ENCODE results near the gene L3MBTL4. TPM values are rescaled to one million over a fixed set of nuclear protein-coding genes. Genes with fewer than 3 reads are reported as not detected.

The L3MBTL4 gene
- total RNA-seq, 1 experiment from 2014 or later = not detected

GRCh38 chr18:5937795-5938194 is 476.9 kb downstream of the L3MBTL4 start:
- no peaks in the 10 kb centered on the region for H3K4me1 ChIP-seq (ENCODE audit: control insufficient read depth in 1 of 2, insufficient read depth in 2 of 2, low read length in 2 of 2)
- H3K27ac ChIP-seq (ENCODE audit: low read depth, low read length) = no peak overlapping the region
- no peak overlapping the region for H3K9ac ChIP-seq (ENCODE audit: low read length)
- H2AFZ ChIP-seq (ENCODE audit: low read depth, low read length, poor library complexity, severe bottlenecking) = no peak overlapping the region
- H3K36me3 ChIP-seq (ENCODE audit: control insufficient read depth in 1 of 2, insufficient read depth in 2 of 2, low read length in 2 of 2) = no peaks in the 10 kb centered on the region
- ATAC-seq (no peak), DNase-seq (ENCODE audit: low read depth, low spot score) (no peak)
- H3K9me3 ChIP-seq (ENCODE audit: control insufficient read depth in 1 of 2, insufficient read depth in 1 of 2, low read depth in 1 of 2, low read length in 2 of 2) = peaks cover 0 to 15% of the 10 kb centered on the region in 2 experiments; a peak in 2 of 4 replicates
- H3K4me3 ChIP-seq (replicated peaks in 1 of 2; ENCODE audit: low read depth in 1 of 2, low read length in 2 of 2) = no peak overlapping the region
- ChIA-PET RAD21 (ENCODE audit: low non-redundant PET in 1 of 2, low total read pairs in 2 of 2, uncharacterized antibody in 2 of 2, unreplicated experiment in 2 of 2) (no interaction called here), POLR2A (no interaction called here), CTCF (no interaction called here)
- no TSS peak for BruUV-seq (replicated peaks)
- no peaks in the 10 kb centered on the region for H3K9me2 ChIP-seq (ENCODE audit: insufficient read depth)
- TF ChIP-seq CEBPB (IDR thresholded peaks at IDR 0.05; ENCODE audit: low read depth) = no peak
- TF ChIP-seq CTCF (IDR thresholded peaks at IDR 0.05 in 2 of 3, conservative IDR thresholded peaks at IDR 0.05 in 1 of 3; ENCODE audit: borderline replicate concordance in 1 of 3, insufficient read depth in 1 of 3, low read depth in 2 of 3, low read length in 2 of 3) = no peak
- no peak for TF ChIP-seq TCF7L2 (IDR thresholded peaks at IDR 0.05; ENCODE audit: borderline replicate concordance, extremely low read depth, insufficient read depth, insufficient read length)
- TF ChIP-seq YY1 (IDR thresholded peaks at IDR 0.05; ENCODE audit: extremely low read depth, insufficient replicate concordance, low read depth, low read length) = no peak
- intact Hi-C loops (cut with micrococcal nuclease) = no loop called here
- H3K4me2 ChIP-seq (ENCODE audit: low read length) = no peak overlapping the region
- H3K27me3 ChIP-seq (ENCODE audit: insufficient read depth, low read length) = no peaks in the 10 kb centered on the region
- H3K79me2 ChIP-seq (ENCODE audit: insufficient read depth, low read length) = no peaks in the 10 kb centered on the region
- no peaks in the 10 kb centered on the region for H4K20me1 ChIP-seq (ENCODE audit: insufficient read depth)

DNA sequence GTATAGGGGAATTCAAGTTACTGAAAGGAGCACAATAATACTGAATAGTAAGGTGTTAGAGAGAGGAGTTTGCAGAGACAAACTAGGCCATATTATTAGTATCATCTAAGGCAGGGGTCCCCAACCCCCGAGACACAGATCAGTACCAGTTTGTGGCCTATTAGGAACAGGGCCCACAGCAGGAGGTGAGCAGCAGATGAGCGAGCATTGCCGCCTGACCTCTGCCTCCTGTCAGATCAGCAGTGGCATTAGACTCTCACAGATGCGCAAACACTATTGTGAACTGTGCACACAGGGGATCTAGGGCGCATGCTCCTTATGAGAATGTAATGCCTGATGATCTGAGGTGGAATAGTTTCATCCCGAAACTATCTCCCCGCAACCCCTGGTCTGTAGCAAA is 477.6 kb downstream of the L3MBTL4 start:
- CTCF ChIA-PET = no interaction called here

More for the DNA sequence above, 477.6 kb downstream of the L3MBTL4 start:
- Histone ChIP-seq H3K27me3 (ENCODE audit: insufficient read depth, low read length) (no peaks in the 10 kb centered on the region), H3K9ac (ENCODE audit: low read length) (no peak overlapping the region), H3K27ac (ENCODE audit: low read depth, low read length) (no peak overlapping the region), H4K20me1 (ENCODE audit: insufficient read depth) (no peaks in the 10 kb centered on the region), H3K4me1 (ENCODE audit: control insufficient read depth in 1 of 2, insufficient read depth in 2 of 2, low read length in 2 of 2) (no peaks in the 10 kb centered on the region), H2AFZ (ENCODE audit: low read depth, low read length, poor library complexity, severe bottlenecking) (no peak overlapping the region), H3K9me3 (ENCODE audit: control insufficient read depth in 1 of 2, insufficient read depth in 1 of 2, low read depth in 1 of 2, low read length in 2 of 2) (peaks cover 0 to 10% of the 10 kb centered on the region in 2 experiments; a peak in 2 of 4 replicates), H3K36me3 (ENCODE audit: control insufficient read depth in 1 of 2, insufficient read depth in 2 of 2, low read length in 2 of 2) (no peaks in the 10 kb centered on the region), H3K9me2 (ENCODE audit: insufficient read depth) (no peaks in the 10 kb centered on the region), H3K79me2 (ENCODE audit: insufficient read depth, low read length) (no peaks in the 10 kb centered on the region), H3K4me2 (ENCODE audit: low read length) (no peak overlapping the region), H3K4me3 (replicated peaks in 1 of 2; ENCODE audit: low read depth in 1 of 2, low read length in 2 of 2) (no peak overlapping the region)
- no TSS peak for BruUV-seq (replicated peaks)
- DNase-seq (ENCODE audit: low read depth, low spot score) (no peak), ATAC-seq (no peak)
- ChIA-PET RAD21 (ENCODE audit: low non-redundant PET in 1 of 2, low total read pairs in 2 of 2, uncharacterized antibody in 2 of 2, unreplicated experiment in 2 of 2) (no interaction called here), POLR2A (no interaction called here)
- intact Hi-C loops (cut with micrococcal nuclease) = no loop called here
- TF ChIP-seq ZNF274 (IDR thresholded peaks at IDR 0.05; ENCODE audit: low read depth, low read length) (no peak), SIN3A (IDR thresholded peaks at IDR 0.05; ENCODE audit: low read depth) (no peak), ZBTB33 (IDR thresholded peaks at IDR 0.05; ENCODE audit: extremely low read depth, insufficient replicate concordance, low read length) (no peak), FOSL1 (IDR thresholded peaks at IDR 0.05; ENCODE audit: low read depth) (no peak), SP1 (IDR thresholded peaks at IDR 0.05; ENCODE audit: low read depth) (no peak), EGR1 (IDR thresholded peaks at IDR 0.05; ENCODE audit: low read depth) (no peak), CTCF (IDR thresholded peaks at IDR 0.05 in 2 of 3, conservative IDR thresholded peaks at IDR 0.05 in 1 of 3; ENCODE audit: borderline replicate concordance in 1 of 3, insufficient read depth in 1 of 3, low read depth in 2 of 3, low read length in 2 of 3) (no peak), RAD21 (IDR thresholded peaks at IDR 0.05; ENCODE audit: low read depth) (no peak), JUND (IDR thresholded peaks at IDR 0.05) (no peak), TCF7L2 (IDR thresholded peaks at IDR 0.05; ENCODE audit: borderline replicate concordance, extremely low read depth, insufficient read depth, insufficient read length) (no peak), ELF1 (IDR thresholded peaks at IDR 0.05; ENCODE audit: borderline replicate concordance, low read depth) (no peak)
- TF ChIP-seq, protein P1, sequence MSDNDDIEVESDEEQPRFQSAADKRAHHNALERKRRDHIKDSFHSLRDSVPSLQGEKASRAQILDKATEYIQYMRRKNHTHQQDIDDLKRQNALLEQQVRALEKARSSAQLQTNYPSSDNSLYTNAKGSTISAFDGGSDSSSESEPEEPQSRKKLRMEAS (IDR thresholded peaks at IDR 0.05) = no peak
